Mononuclear cell (primary cell): ENCODE data around the gene TNFSF11. TPM values are rescaled to one million over a fixed set of nuclear protein-coding genes. Genes with fewer than 3 reads are reported as not detected.
"Not testable (repeated sequence)": the region's sequence is repeated elsewhere in the genome, so short reads cannot be mapped to it uniquely, and the experiment has no call there.

Experiments
- H3K27me3 ChIP-seq: 2 replicates; pipeline ENCODE4 v1.6.0; 2011; ENCODE audit warnings: low read length, control low read depth; ENCODE audit not compliant: insufficient read depth
- H3K4me1 ChIP-seq: 2 replicates; pipeline ENCODE4 v1.5.1; 2011; ENCODE audit warnings: mild to moderate bottlenecking, low read length, control low read depth; ENCODE audit not compliant: insufficient read depth
- H3K4me3 ChIP-seq: 2 replicates; pipeline ENCODE4 v1.5.1; 2011; ENCODE audit warnings: mild to moderate bottlenecking, low read length, moderate library complexity
- H3K9me3 ChIP-seq: 2 replicates; pipeline ENCODE4 v1.5.1; 2011; ENCODE audit warnings: low read depth, mild to moderate bottlenecking, control low read depth, low read length
- total RNA-seq: library from RNA; depleted of rRNA; stranded (reverse); fragments of >200 nt; gene quantifications from one replicate; pipeline ENCODE4 v1.2.3, GENCODE V29; 2012

TNFSF11 gene
- total RNA-seq, 1 donor: 0.42 TPM

DNA sequence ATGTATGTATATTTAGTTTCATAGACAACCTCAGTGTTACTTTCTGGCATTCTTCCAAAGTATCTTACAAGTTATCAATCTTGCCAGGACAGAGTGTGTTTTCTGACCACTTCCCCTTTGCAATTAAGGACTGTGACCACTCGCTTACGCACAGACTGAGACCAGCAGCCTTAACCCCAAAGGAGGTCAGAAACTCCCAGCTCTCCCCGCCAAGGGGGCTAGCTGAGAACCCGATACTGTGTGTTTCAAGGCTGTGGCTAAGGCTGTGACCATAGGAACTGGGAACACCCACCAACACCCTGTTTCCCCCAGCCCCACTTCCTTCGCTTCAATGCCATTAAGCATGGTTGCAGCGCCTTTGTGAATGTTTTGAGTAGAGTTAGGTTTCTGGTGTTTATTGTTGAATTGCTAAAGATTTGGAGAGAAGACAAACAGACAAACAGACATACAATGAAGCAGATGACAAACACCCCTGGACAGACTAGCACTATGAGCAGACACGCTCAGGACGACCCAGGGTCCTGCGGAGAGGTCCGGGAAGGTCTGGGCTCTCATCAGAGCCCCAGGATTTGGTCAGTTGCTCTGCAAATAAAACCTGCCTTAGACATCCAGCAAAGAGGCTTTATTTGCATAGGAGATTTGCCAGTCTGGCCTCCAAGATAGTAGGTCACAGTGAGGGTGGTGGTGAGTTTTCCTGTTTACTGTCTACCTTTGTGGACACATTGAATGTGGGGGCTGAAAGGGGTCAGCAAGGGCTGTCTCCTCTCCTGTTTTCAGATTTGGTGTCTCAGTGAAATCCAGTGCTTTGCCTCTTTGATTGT, 25.0 kb upstream of the TNFSF11 start:
- Histone ChIP-seq H3K4me1 (peaks cover 12% of the 10 kb centered on the region), H3K4me3 (no peak overlapping the region), H3K27me3 (no peaks in the 10 kb centered on the region), H3K9me3 (no peaks in the 10 kb centered on the region)

DNA sequence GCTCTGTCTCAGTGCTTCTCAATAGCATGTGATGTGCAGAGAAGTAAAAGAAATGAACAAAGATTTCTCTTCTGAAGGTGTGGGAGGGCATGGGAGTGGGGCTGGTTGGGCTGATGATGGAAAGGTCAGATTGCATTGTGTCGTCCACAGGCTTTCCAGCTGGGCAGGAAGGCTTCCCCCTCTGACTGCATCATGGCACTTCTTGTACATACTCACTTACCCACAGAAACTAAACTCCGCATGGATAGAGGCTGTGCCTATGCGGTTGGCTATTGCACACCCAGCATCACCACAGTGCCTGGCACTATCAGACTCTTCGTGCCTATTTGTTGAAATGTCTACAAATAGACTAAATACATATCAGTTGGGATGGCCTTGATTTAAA, 24.4 kb upstream of the TNFSF11 start:
- Histone ChIP-seq H3K9me3 (no peaks in the 10 kb centered on the region), H3K4me3 (no peak overlapping the region), H3K4me1 (peaks cover 12% of the 10 kb centered on the region)

DNA sequence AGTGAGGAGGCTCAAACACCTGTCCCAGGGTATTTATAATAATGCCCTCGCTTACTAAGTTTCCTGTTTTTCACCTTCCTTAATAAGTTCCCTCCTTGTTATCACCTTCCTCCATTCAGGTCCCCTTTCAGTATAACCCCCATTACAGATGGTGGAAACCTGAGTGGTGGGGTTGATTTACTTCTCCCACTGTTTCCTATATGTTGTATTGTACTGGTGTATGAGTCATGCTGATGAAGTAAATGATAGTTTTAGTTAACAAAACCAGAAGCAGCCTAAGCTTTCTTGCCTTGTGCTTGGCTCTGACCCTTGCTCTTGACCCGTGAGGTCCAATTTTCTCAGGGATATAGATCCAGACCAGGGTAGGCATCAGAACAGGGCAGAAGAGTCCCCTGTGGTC, 22.3 kb upstream of the TNFSF11 start:
- H3K9me3 ChIP-seq: no peaks in the 10 kb centered on the region
- H3K4me1 ChIP-seq: peaks cover 12% of the 10 kb centered on the region
- H3K4me3 ChIP-seq: no peak overlapping the region
- H3K27me3 ChIP-seq: no peaks in the 10 kb centered on the region

More for the DNA sequence above, 24.4 kb upstream of the TNFSF11 start:
- H3K27me3 ChIP-seq: no peaks in the 10 kb centered on the region

DNA sequence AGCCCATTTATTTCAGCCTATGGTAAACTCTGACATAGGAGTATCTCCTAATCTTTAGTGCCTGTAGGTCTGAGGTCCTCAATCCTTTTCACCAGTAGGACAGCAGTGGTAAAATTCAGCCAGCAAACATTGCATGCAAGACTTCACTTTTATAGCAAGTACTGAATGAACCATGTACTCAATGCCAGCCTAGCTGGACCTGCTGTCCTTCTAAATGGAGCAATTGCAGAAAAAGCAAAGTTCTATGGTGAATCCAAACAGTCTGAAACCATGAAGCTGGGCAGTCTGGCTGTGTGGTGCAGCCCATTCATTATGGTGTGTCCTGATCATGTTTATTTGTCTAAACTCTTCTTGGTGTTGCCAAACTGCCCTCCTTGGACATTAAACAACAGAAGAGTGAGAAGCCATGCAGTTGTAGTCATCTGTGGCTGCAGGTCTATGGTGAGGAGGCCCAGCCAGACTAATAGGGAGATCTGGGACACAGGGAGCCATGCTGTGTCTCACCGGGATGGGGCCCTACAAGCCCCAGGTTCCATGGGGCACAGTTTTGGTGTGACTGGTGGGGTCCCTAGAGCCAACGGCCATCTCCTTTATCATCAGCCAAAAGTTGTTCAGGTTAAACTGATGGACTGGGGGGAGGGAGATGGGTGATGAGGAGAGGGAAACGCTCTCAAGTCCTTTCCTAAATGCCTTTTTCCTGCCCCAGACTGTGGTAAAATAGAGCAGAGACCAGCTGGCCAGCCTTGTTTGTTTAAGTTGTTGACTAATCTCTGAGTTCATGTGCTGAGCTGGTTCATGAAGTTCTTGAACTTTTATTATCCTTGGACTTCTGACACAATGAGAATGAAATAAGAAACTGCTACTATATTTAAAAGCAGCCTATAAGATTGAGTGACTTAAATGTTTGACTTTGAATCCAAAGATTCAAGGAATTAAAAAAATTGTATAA, 20.6 kb upstream of the TNFSF11 start:
- Histone ChIP-seq H3K4me3 (no peak overlapping the region), H3K4me1 (peaks cover 12% of the 10 kb centered on the region), H3K9me3 (no peaks in the 10 kb centered on the region), H3K27me3 (no peaks in the 10 kb centered on the region)

DNA sequence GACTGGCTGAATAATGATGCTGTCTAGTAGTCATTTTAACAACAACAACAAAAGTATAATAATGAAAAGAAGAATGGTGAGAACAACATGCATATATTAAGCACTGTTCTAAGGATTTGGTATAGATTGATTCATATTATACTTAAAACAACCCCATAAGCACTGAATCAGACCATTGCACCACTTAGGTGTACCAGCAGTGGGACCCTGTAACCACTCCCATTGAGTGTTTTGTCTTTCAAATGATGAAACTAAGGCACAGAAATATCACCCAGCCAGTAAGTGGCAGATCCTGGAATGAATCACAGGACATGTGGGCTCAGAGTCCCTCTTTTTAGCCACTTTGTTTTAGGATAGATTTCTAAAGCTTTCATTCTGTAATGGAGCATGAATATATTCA, 14.9 kb upstream of the TNFSF11 start:
- H3K4me3 ChIP-seq: no peak overlapping the region
- H3K4me1 ChIP-seq: peaks cover 8% of the 10 kb centered on the region
- H3K27me3 ChIP-seq: no peaks in the 10 kb centered on the region
- H3K9me3 ChIP-seq: no peaks in the 10 kb centered on the region

DNA sequence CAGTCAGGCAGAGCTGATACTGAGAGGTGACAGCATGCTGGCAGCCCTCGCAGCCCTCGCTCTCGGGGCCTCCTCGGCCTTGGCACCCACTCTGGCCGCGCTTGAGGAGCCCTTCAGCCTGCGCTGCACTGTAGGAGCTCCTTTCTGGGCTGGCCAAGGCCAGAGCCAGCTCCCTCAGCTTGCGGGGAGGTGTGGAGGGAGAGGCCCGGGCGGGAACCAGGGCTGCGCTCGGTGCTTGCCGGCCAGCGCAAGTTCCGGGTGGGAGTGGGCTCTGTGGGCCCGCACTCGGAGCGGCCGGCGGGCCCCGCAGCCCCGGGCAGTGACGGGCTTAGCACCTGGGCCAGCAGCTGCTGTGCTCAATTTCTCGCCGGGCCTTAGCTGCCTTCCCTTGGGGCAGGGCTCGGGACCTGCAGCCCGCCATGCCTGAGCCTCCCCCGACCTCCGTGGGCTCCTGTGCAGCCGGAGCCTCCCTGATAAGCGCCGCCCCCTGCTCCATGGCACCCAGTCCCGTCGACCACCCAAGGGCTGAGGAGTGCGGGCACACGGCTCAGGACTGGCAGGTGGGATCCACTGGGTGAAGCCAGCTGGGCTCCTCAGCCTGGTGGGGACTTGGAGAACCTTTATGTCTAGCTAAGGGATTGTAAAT, 14.3 kb upstream of the TNFSF11 start:
- not testable (repeated sequence) for H3K4me1 ChIP-seq, H3K9me3 ChIP-seq, H3K4me3 ChIP-seq, H3K27me3 ChIP-seq

DNA sequence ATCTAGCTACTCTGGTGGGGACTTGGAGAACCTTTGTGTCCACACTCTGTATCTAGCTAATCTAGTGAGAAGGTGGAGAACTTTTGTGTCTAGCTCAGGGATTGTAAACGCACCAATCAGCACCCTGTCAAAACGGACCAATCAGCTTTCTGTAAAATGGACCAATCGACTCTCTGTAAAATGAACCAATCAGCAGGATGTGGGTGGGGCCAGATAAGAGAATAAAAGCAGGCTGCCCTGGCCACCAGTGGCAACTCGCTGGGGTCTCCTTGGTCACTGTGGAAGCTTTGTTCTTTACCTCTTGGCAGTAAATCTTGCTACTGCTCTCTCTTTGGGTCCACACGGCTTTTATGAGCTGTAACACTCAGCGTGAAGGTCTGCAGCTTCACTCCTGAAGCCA, 13.6 kb upstream of the TNFSF11 start:
- H3K4me1 ChIP-seq, H3K9me3 ChIP-seq, H3K4me3 ChIP-seq, H3K27me3 ChIP-seq: not testable (repeated sequence)

DNA sequence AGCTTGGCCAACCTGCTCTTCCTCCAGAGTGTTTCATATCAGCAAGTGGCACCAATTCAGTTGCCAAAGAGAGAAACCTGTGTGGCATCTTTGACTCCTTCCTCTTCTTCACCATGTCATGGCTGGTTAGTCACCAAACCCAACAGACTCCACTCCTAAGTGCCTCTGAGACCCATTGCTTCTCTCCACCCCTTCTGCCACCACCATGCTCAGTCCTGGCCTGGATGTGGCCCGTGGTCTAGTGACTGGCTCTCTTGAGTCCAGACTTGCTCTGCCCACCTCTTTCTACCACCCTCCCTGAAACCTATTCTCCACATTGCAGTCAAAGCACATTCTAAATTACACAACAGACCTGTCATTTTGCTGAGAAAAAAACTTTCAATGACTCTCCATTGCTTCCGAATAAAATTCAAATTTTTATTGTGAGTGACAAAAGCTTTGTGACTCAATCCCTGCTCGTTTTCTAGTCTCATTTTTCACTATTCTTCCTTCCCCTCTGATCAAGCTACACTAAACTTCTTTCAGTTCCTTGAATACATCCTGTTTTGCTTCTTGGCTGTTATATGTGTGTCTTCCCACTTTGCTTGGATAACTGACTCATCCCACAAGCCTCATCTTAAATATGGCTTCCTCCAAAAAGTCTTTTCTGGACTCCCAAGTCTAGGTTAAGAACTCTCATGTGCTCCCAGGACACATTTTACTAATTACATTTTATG, 12.0 kb upstream of the TNFSF11 start:
- Histone ChIP-seq H3K4me1 (peaks cover 8% of the 10 kb centered on the region), H3K9me3 (no peaks in the 10 kb centered on the region), H3K4me3 (no peak overlapping the region), H3K27me3 (no peaks in the 10 kb centered on the region)

DNA sequence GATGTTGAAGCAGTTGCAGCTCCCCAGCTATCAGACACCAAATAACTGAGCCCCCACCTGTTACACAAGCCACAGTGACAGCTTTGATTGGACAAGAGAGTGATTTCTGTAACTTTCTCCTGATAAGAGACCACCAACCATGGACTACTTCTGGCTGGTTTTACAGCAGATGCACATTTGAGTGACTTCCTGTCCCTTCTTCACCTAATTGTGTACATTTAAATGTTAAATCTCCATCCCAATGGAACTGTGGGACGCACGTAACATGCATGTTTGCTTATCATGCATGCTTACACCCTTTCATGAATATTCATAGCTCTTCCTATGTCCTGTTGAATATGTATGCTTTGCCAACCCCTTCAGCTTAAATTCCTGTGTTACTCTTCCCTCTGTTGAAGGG, 6.0 kb upstream of the TNFSF11 start:
- H3K27me3 ChIP-seq: no peaks in the 10 kb centered on the region
- H3K4me3 ChIP-seq: no peak overlapping the region
- H3K4me1 ChIP-seq: no peaks in the 10 kb centered on the region
- H3K9me3 ChIP-seq: no peaks in the 10 kb centered on the region

DNA sequence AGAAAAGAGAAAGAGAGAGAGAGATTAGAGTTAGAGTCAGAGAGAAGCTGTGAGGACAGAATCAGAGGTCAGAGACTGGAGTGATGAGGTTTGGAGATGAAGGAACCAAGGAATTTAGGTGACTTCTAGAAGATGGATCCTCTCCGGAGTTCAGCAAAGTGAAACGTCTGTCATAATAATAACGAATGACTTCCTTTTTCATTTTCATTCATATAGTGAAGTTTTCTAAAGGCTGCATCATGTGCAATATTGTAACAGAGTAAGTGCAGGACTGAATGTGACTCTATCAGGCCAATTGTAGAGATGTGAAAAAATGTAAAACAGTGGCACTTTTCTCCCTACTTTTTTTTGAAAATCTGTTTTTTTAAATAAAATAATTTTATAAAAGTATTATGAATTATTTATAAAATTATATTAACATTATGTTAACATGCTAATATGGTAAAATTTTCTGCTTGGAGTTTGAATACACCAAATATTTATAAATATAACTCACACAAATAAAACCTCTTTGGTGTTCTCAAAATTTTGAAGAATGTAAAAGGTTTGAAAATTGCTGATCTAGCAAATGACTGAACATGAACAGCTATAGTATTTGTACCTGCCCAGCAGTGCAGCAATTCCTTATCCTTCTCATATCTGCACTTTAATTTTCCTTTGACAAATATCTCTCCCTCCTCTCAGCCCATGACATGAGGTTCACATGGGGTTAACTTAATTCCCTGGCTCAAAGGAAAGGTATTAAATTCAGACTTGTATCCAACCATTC, 4.2 kb upstream of the TNFSF11 start:
- peaks cover 5% of the 10 kb centered on the region for H3K4me1 ChIP-seq
- H3K27me3 ChIP-seq: peaks cover 12% of the 10 kb centered on the region
- no peaks in the 10 kb centered on the region for H3K9me3 ChIP-seq
- H3K4me3 ChIP-seq: no peak overlapping the region

DNA sequence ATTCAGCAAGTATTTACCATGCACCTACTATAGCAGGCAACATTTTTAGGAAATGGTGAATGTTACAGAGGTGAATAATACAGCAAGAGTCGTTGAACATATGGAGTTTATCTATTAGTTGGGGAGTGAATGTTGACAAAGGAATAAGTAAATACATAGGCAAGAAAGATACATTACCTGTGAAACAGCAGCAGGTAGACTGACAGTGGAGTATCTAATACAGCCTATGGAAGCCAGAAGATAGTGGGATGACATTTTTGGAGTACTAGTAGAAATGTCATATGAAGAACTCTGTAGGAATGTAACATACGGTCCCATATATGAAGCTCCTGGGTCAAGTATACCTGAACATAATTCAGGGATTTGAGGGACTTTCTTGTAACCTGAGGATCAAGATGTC, 2.1 kb upstream of the TNFSF11 start:
- Histone ChIP-seq H3K4me3 (no peak overlapping the region), H3K27me3 (peaks cover 31% of the 10 kb centered on the region), H3K9me3 (no peaks in the 10 kb centered on the region), H3K4me1 (peaks cover 17% of the 10 kb centered on the region)

DNA sequence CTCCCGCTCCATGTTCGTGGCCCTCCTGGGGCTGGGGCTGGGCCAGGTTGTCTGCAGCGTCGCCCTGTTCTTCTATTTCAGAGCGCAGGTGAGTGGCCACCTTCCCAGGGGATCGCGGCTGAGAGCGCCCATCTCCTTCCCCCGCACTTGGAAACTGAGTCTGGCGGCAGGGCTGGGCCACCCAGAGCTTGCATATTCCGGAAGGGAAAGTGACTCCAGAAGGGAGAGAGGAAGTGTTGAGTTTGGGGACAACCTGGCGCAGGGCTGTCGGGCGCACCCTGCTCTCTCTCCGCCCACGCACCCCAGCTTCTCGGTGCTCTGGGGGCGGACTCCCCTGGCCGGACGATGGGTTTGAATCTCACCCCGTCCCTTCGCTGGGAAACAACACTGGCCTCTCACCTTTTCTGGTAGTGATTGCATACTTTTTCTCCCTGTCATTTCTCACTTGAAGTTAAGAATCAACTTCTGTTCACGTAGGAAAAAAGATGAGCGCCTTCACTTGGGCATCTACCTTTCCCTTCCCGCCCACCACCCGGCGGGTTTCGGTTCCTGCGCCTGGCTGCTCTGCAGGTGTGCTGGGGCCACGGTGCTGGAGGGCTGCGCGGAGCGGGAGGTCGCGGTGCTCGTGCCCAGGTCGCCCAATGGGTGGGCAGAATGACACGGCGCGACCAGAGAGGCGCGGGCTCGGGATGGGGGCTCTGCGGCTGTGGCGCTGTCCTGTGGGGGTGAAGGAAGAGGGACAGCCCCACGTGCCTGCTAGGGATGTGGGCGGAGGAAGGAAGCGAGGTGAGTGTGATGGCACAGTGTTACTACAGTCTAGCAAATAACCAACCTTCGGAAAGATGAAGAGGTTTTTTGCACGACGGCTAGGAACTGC, 721 bp downstream of the TNFSF11 start:
- Histone ChIP-seq H3K4me3 (peak overlapping the region; percentile 35), H3K4me1 (peaks cover 17% of the 10 kb centered on the region), H3K27me3 (peaks cover 40% of the 10 kb centered on the region), H3K9me3 (no peaks in the 10 kb centered on the region)

DNA sequence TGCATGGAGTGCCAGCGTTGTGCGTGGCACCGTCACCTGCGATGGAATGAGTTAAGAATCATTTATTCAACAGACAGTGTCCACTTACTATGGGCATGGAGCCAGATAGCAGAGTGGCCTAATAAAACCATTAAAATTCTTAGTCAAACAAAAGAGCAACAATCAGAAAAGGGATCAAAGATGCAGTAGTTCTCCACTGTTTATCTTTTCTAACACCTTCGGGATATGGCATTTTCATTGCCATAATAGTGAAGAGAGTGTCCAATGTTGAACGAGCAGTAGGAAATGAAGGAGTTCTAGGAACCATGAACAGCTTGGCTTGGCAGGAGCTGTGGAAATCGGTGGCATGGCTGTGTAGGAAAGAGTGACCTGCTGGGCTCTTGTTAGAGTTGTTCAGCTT, 2.0 kb downstream of the TNFSF11 start:
- H3K9me3 ChIP-seq: no peaks in the 10 kb centered on the region
- H3K27me3 ChIP-seq: peaks cover 40% of the 10 kb centered on the region
- peaks cover 17% of the 10 kb centered on the region for H3K4me1 ChIP-seq
- H3K4me3 ChIP-seq: no peak overlapping the region
